Mesothelial cell of epicardium (in vitro differentiated cells): ENCODE data around the gene SLC26A11. TPM values are rescaled to one million over a fixed set of nuclear protein-coding genes. Genes with fewer than 3 reads are reported as not detected.

ENCODE experiments used
- DNase-seq, 2 experiments: peaks; one replicate each; pipeline ENCODE4 v3.0.0; 2021; ENCODE audit warnings: low spot score in 2 of 2; ENCODE audit not compliant: unreplicated experiment in 2 of 2
- H3K27ac Mint-ChIP-seq: 2 replicates; pipeline ENCODE4 v1.8.0; 2021; ENCODE audit warnings: mixed read lengths
- H3K27me3 Mint-ChIP-seq: 2 replicates; pipeline ENCODE4 v1.8.0; 2021; ENCODE audit warnings: low read depth, mixed read lengths
- H3K36me3 Mint-ChIP-seq: 2 replicates; pipeline ENCODE4 v1.8.0; 2021; ENCODE audit warnings: mixed read lengths
- H3K4me1 Mint-ChIP-seq: 2 replicates; pipeline ENCODE4 v1.8.0; 2021; ENCODE audit warnings: mixed read lengths
- H3K4me3 Mint-ChIP-seq: 2 replicates; pipeline ENCODE4 v1.8.0; 2021; ENCODE audit warnings: mild to moderate bottlenecking, moderate library complexity, mixed read lengths
- H3K9me3 Mint-ChIP-seq: 2 replicates; pipeline ENCODE4 v1.8.0; 2021; ENCODE audit warnings: mixed read lengths
- CTCF ChIP-seq: fragments of 200-600 bp; sonication (generic); IDR thresholded peaks from one replicate; pipeline ENCODE4 v1.5.0; 2021; ENCODE audit warnings: antibody characterized with exemption; ENCODE audit not compliant: unreplicated experiment
- total RNA-seq: library from RNA; stranded (reverse); gene quantifications from 3 replicates; pipeline ENCODE4 v1.2.1, GENCODE V29; 2021

Gene SLC26A11
- total RNA-seq, 1 donor from 2014 or later = 41.2 TPM

GRCh38 chr17:80183581-80184422 is 36.4 kb upstream of the SLC26A11 start:
- no peak for DNase-seq
- Mint-ChIP-seq H3K9me3 (no peaks in the 10 kb centered on the region), H3K27me3 (no peaks in the 10 kb centered on the region), H3K27ac (no peak overlapping the region), H3K36me3 (no peaks in the 10 kb centered on the region), H3K4me1 (no peaks in the 10 kb centered on the region), H3K4me3 (no peak overlapping the region)
- no peak for TF ChIP-seq CTCF

- no peak overlapping the region for H3K4me3 Mint-ChIP-seq
These were observed 35.9 kb upstream of the SLC26A11 start for GRCh38 chr17:80184423-80184714.

GRCh38 chr17:80185968-80186367 is 34.3 kb upstream of the SLC26A11 start:
- Mint-ChIP-seq H3K27me3 (no peaks in the 10 kb centered on the region), H3K36me3 (no peaks in the 10 kb centered on the region), H3K4me1 (no peaks in the 10 kb centered on the region), H3K27ac (no peak overlapping the region), H3K9me3 (no peaks in the 10 kb centered on the region), H3K4me3 (no peak overlapping the region)
- DNase-seq = no peak
- no peak for TF ChIP-seq CTCF

More at GRCh38 chr17:80184423-80184714, 35.9 kb upstream of the SLC26A11 start:
- no peak for TF ChIP-seq CTCF
- DNase-seq = no peak
- Mint-ChIP-seq H3K27ac (no peak overlapping the region), H3K27me3 (no peaks in the 10 kb centered on the region), H3K9me3 (no peaks in the 10 kb centered on the region), H3K36me3 (no peaks in the 10 kb centered on the region), H3K4me1 (no peaks in the 10 kb centered on the region)

- Mint-ChIP-seq H3K4me3 (no peak overlapping the region), H3K27ac (no peak overlapping the region), H3K27me3 (no peaks in the 10 kb centered on the region), H3K9me3 (no peaks in the 10 kb centered on the region), H3K4me1 (peaks cover 5% of the 10 kb centered on the region), H3K36me3 (no peaks in the 10 kb centered on the region)
- no peak for TF ChIP-seq CTCF
- DNase-seq = no peak
These were observed 33.1 kb upstream of the SLC26A11 start for GRCh38 chr17:80187090-80187489.

- no peaks in the 10 kb centered on the region for H3K36me3 Mint-ChIP-seq
- H3K27ac Mint-ChIP-seq = no peak overlapping the region
- DNase-seq = no peak
- H3K27me3 Mint-ChIP-seq = no peaks in the 10 kb centered on the region
- H3K9me3 Mint-ChIP-seq = no peaks in the 10 kb centered on the region
- no peak overlapping the region for H3K4me3 Mint-ChIP-seq
- no peak for TF ChIP-seq CTCF
- H3K4me1 Mint-ChIP-seq = peaks cover 7% of the 10 kb centered on the region
These were observed 32.7 kb upstream of the SLC26A11 start for GRCh38 chr17:80187515-80187941.
